ENCODE data around the gene CASTOR2.
"Not testable (repeated sequence)": the region's sequence is repeated elsewhere in the genome, so short reads cannot be mapped to it uniquely, and the experiment has no call there.

CASTOR2 gene

DNA sequence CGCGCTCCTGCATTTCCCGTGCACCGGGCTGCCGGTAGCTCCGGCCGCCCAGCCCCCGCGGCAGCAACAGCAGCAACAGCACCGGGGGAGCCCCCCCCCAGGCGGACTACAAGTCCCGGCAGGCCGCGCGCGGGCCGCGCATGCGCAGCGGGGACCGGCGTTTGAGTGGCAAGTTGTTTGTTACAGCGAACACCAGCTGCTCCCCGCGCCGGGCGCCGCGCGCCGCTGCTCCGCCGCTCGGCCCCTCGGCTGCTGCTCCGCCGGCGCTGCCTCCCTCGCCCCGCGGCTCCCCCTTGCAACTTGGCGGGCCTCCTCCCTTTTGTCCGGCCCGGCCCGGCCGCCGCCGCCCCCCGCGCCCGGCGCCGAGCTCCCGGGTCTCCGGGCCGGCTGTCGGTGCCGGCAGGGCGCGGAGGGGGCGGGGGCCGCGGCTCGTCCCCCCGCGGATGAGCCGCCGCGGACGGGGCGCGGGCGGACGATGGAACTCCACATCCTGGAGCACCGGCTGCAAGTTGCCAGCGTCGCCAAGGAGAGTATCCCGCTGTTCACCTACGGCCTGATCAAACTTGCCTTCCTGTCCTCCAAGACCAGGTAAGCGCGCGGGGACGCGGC is at the start of gene CASTOR2:
TSS of gene CASTOR2 (plus strand) at position 195 of the 609 bp plus-strand sequence. CDS start at position 476, 281 bp downstream.
- DNase-seq, result peak; percentile 81

DNA sequence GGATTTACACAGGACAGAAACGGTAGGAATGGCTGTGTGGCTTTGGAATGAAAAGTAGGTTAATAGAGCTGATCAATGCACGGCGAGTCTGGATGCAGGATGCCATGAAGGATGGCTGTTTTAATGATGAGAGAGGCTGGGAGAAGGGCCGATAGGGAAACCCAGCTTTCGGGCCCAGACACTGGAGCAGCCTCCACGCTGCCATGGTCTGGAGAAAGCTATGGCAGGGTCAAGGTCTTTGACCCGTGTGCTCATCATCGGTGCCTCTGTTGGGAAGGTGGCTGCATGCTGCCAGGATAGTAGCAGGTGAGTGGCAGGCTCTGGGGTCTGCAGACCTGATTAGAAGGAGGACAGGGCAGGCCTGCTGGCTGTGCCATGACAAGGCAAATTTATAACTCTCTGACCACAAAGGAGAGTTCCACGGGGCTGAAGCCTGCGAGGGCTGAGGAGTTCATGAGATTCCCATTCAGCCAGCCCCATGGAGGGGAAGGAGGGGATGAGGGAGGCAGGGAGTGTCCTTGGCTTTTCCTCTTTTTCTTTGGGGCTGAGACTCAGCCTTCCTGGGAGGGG is 42.1 kb upstream of the CASTOR2 start:
- not testable (repeated sequence) for DNase-seq

DNA sequence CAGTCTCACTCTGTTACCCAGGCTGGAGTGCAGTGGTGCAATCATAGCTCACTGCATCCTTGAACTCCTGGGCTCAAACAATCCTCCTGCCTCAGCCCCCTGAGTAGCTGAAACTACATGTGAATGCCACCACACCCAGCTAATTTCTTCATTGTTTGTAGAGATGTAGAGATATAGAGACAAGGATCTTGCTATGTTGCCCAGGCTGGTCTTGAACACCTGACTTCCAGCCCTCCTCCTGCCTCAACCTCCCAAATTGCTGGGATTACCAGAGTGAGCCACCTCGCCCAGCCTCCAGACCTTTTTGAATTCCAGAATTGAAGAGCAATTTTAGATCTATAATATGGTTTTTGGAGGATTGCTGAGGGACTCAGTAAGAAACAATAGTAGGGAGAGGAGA is 40.9 kb upstream of the CASTOR2 start:
- not testable (repeated sequence) for DNase-seq

DNA sequence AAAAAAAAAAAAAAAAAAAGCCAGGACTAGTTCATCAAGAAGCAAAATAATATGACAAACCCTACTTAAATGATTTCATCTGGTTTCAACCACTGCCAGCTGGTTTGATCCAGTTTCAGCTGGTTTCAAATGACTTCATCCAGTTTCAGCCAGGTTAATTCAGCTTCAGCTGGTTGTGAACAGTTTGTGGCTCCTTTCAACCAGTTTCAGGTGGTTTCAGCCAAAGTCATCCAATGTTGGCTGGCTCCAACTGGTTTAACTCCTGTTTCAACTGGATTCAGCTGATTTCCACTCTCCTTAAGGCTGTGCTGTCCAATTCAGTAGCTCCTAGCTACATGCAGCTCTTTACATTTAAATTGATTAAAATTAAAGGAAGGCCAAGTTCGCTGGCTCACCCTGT is 37.5 kb upstream of the CASTOR2 start:
- DNase-seq, result not testable (repeated sequence)

DNA sequence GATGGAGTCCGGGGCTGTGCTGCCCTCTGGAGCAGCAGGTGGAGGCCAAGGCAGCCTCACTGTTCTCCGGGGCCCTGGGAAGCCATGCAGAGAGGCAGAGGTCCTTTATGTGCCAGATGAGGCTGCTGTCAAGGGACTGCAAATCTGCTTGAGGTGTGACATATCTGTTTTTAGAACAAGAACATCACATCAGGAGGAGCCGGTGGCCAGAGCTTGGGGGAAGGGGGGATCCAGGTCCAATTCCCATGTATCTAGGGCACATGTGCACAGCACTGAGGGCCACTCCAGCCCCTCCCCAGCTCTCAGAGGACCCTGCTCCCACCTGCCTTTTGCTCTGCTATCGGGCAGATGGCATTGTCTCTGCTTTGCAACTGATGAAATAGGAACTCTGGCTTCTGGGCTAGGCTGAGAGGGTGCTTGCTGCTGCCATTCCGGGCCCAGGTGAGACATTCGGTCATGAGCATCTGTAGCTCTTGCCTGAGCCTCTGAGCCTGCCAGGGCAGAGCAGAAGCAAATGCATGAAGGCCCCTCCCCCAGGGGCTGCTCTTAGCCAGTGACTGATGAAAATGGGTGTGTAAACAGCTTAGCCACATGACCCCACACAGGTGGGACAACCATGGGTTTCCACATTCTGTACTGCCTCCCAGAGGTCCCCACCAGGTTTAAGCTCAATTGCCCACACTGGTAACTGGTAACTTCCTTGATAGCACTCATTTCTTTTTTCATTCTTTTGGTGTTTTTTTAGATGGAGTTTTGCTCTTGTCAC is 32.8 kb upstream of the CASTOR2 start:
- not testable (repeated sequence) for DNase-seq

DNA sequence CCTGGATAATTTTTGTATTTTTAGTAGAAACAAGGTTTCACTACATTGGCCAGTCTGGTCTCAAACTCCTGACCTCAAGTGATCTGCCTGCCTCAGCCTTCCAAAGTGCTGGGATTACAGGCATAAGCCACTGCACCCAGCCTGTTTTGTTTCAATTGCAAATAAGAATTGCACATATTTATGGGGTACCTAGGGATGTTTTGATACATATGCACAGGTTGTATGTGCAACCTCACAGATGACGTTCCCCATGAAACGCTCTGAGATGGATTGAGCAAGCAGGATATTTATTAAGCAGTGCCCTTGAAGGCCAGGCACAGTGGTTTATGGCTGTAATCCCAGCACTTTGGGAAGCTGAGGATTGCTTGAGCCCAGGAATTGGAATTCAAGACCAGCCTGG is 25.1 kb upstream of the CASTOR2 start:
- DNase-seq, result not testable (repeated sequence)

DNA sequence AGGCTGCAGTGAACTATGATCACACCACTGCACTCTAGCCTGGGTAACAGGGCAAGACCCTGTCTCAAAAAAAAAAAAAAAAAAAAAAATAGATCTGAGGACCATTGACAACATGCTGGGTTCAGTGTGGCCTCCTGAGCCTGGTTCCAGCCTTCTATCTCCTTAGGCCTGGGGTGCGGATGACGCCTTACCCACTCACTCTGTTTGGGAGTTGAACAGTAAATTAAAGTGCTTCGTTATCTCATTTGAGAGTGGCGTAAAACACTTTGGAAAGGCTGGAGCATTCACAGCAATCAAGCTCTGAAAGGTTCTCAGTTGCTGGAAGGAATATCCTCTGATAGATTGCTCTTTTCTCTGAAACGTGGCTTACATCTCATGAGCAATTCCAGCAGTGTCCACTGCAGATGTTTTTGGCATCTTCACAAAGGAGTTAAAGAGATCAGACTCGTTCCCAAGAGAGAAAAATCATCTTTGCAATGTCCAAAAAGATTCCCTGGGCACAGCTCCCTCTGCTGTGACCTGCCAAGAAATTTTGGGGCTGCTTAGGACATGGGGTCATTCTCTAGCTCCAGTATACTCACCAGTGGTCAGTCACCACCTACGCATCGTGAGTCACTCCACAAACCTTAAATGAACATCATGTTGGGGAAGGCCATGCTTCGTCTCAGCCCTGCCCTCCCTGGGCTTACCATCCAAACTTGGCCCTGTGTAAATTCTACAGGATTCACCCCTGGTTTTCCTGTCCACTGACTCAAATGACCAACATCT is 23.0 kb upstream of the CASTOR2 start:
- DNase-seq, result not testable (repeated sequence)

DNA sequence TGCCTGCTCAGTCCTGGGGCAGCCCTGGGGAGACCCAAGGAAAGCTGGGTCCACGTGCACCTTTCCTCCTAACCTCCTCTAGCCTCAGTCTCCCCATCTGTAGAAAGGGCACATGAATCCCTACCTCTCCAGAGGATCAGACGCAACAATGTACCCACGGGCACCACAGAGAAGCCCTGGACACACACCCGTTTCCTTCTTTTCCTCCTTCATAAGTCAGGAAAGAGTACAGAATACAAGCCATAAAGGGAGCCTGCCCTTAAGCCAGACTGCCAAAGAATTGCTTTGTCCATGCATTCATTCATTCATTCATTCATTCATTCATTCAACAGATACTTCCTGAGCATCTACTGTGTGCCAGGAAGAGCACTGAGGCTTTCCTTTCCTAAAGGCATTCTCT is 20.6 kb upstream of the CASTOR2 start:
- DNase-seq, result not testable (repeated sequence)

DNA sequence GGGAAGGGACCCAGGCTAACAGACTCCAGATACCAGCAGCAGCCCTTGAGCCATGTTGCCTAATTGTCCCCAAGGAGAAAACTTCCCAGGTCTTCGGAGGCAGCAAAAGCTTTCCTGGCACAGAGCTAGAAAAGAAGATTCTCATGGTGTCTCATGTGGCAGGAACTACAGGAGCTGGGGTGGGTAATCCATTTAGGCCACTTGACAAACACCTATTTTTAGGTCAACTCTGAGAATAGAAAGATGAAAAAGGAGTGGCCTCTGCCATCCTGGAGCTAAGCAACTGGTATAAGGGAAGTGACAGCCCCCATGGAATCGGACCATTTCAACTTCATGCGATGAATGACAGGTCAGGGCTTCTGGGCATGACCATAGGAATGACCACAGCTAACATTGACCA is 16.8 kb upstream of the CASTOR2 start:
- not testable (repeated sequence) for DNase-seq

DNA sequence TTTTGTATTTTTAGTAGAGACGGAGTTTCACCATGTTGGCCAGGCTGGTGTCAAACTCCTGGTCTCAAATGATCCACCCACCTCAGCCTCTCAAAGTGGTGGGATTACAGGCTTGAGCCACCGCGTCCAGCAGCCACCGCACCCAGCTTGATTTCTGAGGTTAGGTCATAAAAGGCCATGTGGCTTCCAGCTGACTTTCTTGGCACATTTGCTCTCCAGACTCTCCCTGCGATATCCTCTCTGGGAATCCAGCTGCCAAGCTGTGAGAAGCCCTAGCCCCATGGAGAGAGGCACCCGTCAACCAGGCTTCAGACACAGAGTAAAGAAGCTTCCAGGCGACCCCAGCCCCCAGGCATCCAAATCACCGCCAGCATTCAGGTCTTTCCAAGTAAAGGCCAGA is 10.7 kb upstream of the CASTOR2 start:
- DNase-seq, result not testable (repeated sequence)

DNA sequence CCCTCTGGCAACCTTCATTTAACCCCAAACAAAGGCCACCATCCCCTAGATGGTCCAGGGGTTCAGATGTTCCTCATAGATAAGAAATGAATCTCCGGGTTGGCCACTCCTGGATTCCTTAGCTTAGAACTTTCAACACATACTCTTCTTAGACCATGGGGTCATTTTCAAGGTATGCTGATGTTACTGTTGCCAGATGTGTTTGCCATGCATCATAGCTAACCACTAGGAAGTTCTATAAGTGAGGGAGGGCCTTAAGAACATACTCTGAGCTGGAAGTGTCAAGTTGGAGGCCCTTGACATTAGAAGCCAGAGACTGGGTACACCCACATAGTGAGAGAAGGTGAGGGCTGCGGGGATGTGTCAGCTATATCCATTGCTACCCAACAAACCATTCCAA is 6.2 kb upstream of the CASTOR2 start:
- not testable (repeated sequence) for DNase-seq

DNA sequence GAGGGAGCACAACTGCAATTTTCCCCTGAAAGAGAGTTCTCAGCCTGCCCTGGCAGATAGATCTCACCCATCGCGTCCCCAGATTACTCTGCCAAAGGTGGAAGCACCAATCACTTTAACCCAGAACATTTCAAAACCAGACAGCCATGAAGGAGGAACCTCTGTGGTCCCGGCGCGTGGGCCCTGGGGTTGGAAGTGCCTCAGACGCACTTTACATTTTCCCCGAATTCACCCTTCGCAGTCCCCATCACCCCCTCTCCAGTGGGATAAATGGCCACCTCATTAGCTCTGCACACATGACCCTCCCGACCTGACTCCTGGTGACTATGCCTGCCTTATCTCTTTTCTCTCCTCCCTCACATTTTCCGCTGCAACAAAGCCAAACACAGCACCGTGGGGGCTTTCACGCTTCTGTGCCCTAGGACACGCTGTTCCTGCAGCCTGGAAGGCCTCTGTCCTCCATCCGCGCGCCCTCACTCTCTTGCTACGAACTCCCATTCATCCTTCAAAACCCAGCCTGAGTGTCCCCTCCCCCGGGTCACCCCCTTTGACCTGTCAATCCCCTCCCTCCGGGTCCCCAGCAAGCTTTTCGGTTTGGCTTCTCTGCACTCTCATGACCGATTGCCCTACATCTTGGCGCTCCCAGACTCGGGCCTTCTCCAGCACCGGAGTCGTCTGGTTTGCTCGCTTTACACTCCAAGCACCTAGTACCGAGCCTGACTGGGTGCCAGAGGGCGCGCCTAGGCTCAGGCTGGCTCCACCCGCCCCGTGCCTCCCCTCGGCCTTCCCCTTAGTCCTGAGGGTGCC is 598 bp upstream of the CASTOR2 start:
- not testable (repeated sequence) for DNase-seq

DNA sequence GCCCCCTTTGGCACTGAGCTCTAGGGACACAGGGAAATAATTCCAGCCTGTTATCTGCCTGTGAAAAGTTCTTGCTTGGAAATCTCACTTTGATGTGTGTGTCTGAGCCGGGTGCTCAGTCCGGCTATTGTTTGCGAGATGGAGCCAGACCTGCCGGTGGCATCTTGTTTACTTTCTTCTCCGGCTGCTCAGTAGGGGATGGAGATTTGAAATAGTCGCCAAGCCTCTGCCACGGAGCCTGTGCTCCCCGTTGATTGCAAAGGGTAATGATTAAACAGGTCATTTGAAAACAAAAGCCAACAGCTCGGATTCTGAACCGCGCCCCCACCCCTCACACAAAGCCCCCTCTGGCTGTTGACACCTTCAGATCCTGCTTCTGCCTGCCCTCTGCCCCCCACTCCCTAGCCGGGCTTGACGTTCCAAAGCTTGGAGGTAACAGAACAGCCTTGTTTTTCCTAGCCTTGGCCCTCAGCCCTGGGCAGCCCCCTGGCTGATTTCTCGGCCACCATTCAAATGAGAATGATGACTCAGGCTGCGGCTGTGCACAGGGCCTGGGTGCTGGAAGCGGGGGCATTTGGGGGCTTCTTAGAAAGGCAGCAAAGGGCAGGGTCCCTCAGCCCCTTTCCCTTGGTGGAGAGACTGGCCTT is 1.8 kb downstream of the CASTOR2 start:
- not testable (repeated sequence) for DNase-seq

DNA sequence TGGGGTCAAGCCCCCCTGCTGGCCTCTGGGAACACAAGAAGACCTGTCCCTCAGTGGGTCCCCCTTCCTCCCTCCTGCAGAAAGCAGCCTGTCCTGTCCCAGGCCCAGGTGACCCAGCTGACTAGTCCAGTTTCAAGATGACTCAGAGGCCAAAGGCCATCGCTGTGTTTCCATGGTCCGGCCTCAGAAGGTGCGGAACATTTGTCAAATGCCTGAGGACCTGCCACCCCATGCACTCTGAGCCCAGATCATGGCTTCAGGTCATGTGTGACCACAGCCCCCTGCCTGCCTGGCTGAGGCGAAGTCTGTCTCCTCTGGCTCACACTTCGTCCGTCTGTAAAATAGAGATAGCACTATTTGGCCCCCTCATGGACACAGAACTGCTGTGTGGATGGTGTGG is 2.4 kb downstream of the CASTOR2 start:
- not testable (repeated sequence) for DNase-seq

DNA sequence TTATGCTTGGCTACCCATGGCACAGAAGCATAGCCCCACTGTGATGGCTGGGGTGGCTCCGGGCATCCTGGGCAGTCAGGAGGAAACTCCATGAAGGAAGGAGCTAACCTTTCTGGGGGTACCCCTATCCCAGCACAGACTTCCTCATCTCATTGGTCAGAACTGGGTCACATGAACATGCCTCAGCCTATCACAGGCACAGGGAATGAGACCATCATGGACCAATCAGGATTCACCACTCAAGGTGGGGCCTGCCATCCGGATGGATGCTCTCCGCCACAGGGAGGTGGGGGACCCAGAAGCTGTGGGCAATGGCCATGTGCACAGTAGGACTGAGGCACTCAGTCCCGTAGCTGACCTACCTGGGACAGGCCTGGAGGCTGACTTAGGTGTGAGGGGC is 6.9 kb downstream of the CASTOR2 start:
- not testable (repeated sequence) for DNase-seq

DNA sequence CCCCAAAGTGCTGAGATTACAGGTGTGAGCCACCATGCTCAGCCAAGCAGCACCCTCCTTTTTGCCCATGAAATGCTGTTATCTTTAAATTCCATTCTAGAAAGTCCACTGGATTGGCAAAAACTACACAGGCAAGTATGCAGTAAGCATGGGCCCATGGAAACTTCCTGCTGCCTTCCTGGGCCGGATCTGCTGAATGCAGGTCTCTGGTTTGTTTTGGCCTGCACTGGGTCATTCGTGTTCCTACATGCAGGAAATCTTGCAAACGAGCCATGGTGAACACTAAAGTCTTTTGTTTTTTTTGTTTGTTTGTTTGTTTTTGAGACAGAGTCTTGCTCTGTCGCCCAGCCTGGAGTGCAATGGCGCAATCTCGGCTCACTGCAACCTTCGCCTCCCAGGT is 7.9 kb downstream of the CASTOR2 start:
- DNase-seq, result not testable (repeated sequence)

DNA sequence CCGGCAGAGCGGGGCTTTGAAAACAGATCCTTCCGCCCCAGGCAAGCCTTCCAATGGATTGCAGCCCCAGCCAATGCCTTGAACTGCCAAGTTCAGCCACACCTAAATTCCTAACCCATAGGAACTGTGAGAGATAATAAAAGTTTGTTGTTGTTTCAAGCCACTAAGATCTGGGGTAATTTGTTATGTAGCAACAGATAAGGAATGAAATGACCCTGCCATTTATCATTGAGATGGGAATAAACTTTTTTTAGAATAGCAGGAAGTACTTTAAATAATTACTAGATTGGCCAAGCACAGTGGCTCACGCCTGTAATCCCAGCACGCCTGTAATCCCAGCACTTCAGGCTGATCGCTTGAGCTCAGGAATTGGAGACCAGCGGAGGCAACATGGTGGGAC is 11.5 kb downstream of the CASTOR2 start:
- DNase-seq, result not testable (repeated sequence)

DNA sequence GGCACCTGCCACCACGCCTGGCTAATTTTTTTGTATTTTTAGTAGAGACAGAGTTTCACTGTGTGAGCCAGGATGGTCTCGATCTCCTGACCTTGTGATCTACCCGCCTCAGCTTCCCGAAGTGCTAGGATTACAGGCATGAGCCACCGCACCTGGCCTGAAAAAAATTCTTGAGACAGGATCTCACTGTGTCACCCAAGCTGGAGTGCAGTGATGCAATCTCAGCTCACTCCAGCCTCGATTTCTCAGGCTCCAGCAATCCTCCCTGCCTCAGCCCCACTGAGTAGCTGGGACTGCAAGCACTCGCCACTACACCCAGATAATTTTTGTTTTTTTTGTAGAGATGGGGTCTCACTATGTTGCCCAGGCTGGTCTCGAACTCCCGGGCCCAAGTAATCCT is 13.0 kb downstream of the CASTOR2 start:
- not testable (repeated sequence) for DNase-seq

DNA sequence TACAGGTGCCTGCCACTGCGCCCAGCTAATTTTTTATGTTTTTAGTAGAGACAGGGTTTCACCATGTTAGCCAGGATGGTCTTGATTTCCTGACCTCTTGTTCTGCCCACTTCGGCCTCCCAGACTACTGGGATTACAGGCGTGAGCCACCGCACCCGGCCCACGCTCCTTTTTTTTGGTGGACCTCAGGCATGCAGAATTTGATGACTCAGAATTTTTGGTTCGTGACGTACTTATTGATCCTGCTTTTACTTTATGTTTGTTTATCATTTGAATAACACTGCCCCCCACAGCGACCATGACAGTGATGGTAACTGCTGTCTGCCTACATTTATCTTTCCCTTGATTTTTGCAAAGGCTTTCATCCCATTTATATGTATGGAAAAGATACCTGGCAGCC is 23.9 kb downstream of the CASTOR2 start:
- not testable (repeated sequence) for DNase-seq

DNA sequence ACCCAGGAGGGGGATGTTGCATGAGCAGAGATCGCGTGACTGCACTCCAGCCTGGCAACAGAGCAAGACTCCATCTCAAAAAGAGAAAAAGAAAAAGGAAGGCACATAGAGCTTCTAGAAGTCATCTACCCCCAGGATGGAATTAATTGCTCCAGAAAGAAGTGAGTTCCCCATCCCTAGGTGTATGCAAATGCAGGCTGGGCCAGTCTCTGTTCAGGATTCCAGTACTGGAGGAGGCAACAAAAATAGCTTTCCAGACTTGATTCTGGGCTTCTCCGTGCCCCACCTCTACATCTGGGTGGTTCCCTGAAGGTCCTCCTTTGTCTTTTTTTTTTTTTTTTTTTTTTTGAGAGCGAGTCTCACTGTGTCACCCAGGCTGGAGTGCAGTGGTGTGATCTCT is 28.6 kb downstream of the CASTOR2 start:
- no peak for DNase-seq

DNA sequence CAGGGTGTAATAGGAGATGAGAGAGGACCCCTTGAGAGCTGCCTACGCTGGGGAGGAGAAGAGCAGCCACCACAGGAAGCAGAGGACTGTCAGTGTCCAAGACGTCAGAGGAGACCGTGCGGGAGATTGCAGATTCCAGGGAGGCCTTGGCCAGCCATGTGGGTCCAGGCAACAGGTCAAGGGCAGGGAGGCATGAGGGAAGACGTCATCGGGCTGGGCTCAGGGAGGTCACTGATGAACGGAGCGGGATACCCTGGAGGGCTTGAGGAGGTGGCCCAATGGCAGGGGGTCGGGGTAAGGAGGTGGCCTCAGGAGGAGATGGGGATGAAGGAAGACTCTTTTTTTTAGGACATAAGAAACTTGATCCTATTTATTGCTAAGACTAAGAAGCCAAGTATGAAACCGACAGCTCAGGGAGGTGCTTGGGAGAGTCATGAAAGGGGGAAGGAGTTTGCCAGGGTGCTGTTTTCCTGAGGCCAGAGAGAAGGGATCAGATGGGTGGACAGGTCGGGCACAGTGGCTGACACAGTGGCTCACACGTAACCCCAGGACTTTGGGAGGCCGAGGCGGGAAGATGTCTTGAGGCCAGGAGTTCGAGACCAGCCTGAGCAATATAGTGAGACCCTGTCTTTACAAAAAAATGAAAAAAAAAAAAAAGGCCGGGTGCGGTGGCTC is 30.5 kb downstream of the CASTOR2 start:
- DNase-seq, result not testable (repeated sequence)

Data from CD4-positive, alpha-beta T cell treated with Interleukin-12 subunit alpha and Interleukin-12 subunit beta, for 1 hour (primary cell).